IMR-90 (cell line): ENCODE results near the gene PSG1. TPM values are rescaled to one million over a fixed set of nuclear protein-coding genes. Genes with fewer than 3 reads are reported as not detected.
"Not testable (repeated sequence)": the region's sequence is repeated elsewhere in the genome, so short reads cannot be mapped to it uniquely, and the experiment has no call there.

ENCODE experiments used
- ATAC-seq: fragments of 200-7000 bp; cut with Tn5 transposase; 2 replicates; pipeline ENCODE4 v1.9.1; 2020; ENCODE audit warnings: low read depth, mild to moderate bottlenecking, moderate library complexity
- BruUV-seq: library from RNA; stranded (reverse); fragments of 400-500 nt; replicated peaks from 2 replicates; lab custom pipeline; 2021; lab: Mats Ljungman, UMichigan
- CTCF ChIA-PET: fragments of 300-600 bp; formaldehyde crosslinking; extraction: SDS; loops from one replicate; lab custom pipeline; 2021; ENCODE audit warnings: antibody characterized with exemption; lab: Yijun Ruan, JAX
- POLR2A ChIA-PET: fragments of 300-600 bp; sonication (Branson Sonifier 250); formaldehyde crosslinking; loops from one replicate; lab custom pipeline; 2022; ENCODE audit warnings: antibody characterized with exemption; ENCODE audit not compliant: unreplicated experiment; lab: Charles Lee
- DNase-seq: peaks from one replicate; pipeline ENCODE4 v3.0.0; 2013
- H2AFZ ChIP-seq: replicated peaks from 2 replicates; pipeline ENCODE3; 2013; ENCODE audit warnings: low read length, mild to moderate bottlenecking; ENCODE audit not compliant: poor library complexity
- H2AK5ac ChIP-seq: 2 replicates; pipeline ENCODE4 v1.6.1; 2013; ENCODE audit warnings: low read depth, low read length, inconsistent platforms
- H2AK9ac ChIP-seq: replicated peaks from 2 replicates; pipeline ENCODE3; 2013; ENCODE audit warnings: mild to moderate bottlenecking, low read depth, low read length, moderate library complexity; ENCODE audit not compliant: poor library complexity
- H2BK120ac ChIP-seq: 2 replicates; pipeline ENCODE4 v1.6.1; 2013; ENCODE audit warnings: low read depth, low read length, inconsistent platforms
- H2BK15ac ChIP-seq: 3 replicates; pipeline ENCODE4 v1.6.1; 2013; ENCODE audit warnings: low read depth, low read length, inconsistent platforms
- H2BK20ac ChIP-seq: 2 replicates; pipeline ENCODE4 v1.6.1; 2013; ENCODE audit warnings: low read depth, mild to moderate bottlenecking, inconsistent platforms, low read length, moderate library complexity
- H2BK5ac ChIP-seq: 2 replicates; pipeline ENCODE4 v1.6.1; 2013; ENCODE audit warnings: mild to moderate bottlenecking, low read depth, low read length, inconsistent platforms; ENCODE audit not compliant: poor library complexity, severe bottlenecking
- H3K14ac ChIP-seq: replicated peaks from 2 replicates; pipeline ENCODE4 v1.6.1; 2013; ENCODE audit warnings: low read depth, low read length, inconsistent platforms
- H3K18ac ChIP-seq: 2 replicates; pipeline ENCODE4 v1.6.1; 2013; ENCODE audit warnings: low read depth, low read length, control low read depth
- H3K23ac ChIP-seq: 2 replicates; pipeline ENCODE4 v1.6.1; 2013; ENCODE audit warnings: low read depth, low read length, inconsistent platforms
- H3K27ac ChIP-seq: 2 replicates; pipeline ENCODE4 v1.5.1; 2013; ENCODE audit warnings: mild to moderate bottlenecking, control low read depth, low read length; ENCODE audit not compliant: insufficient read depth
- H3K27me3 ChIP-seq: 2 replicates; pipeline ENCODE4 v1.6.1; 2013; ENCODE audit warnings: low read length; ENCODE audit not compliant: control insufficient read depth, insufficient read depth
- H3K36me3 ChIP-seq: 2 replicates; pipeline ENCODE4 v1.6.1; 2013; ENCODE audit warnings: low read length, mixed read lengths; ENCODE audit not compliant: control insufficient read depth, insufficient read depth
- H3K4ac ChIP-seq: 2 replicates; pipeline ENCODE4 v1.6.1; 2013; ENCODE audit warnings: low read depth, low read length, inconsistent platforms
- H3K4me1 ChIP-seq: 2 replicates; pipeline ENCODE4 v1.6.1; 2013; ENCODE audit warnings: low read length, mixed read lengths; ENCODE audit not compliant: control insufficient read depth, insufficient read depth
- H3K4me2 ChIP-seq: 2 replicates; pipeline ENCODE4 v1.6.1; 2013; ENCODE audit warnings: low read depth, mild to moderate bottlenecking, control low read depth, low read length, moderate library complexity
- H3K4me3 ChIP-seq: 2 replicates; pipeline ENCODE4 v1.5.1; 2013; ENCODE audit warnings: low read depth, mild to moderate bottlenecking, control low read depth, low read length, moderate library complexity; ENCODE audit not compliant: insufficient read depth
- H3K56ac ChIP-seq: 2 replicates; pipeline ENCODE4 v1.6.1; 2013; ENCODE audit warnings: low read length, inconsistent platforms; ENCODE audit not compliant: insufficient read depth; ENCODE audit errors: extremely low read depth
- H3K79me1 ChIP-seq, 2 experiments: 2 replicates each; pipeline ENCODE4 v1.6.1; 2013; ENCODE audit warnings: low read length in 2 of 2, inconsistent platforms in 1 of 2, low read depth in 1 of 2
- H3K9ac ChIP-seq: 2 replicates; pipeline ENCODE4 v1.6.1; 2013; ENCODE audit warnings: low read depth, low read length, control low read depth
- H3K9me1 ChIP-seq: 2 replicates; pipeline ENCODE4 v1.6.1; 2013; ENCODE audit warnings: low read length, inconsistent platforms; ENCODE audit not compliant: insufficient read depth
- H3K9me3 ChIP-seq: 2 replicates; pipeline ENCODE4 v1.6.1; 2013; ENCODE audit warnings: low read length; ENCODE audit not compliant: control insufficient read depth, insufficient read depth
- H4K20me1 ChIP-seq: 2 replicates; pipeline ENCODE4 v1.6.1; 2013; ENCODE audit warnings: low read length, inconsistent platforms; ENCODE audit not compliant: insufficient read depth
- H4K5ac ChIP-seq: 2 replicates; pipeline ENCODE4 v1.6.1; 2013; ENCODE audit warnings: mild to moderate bottlenecking, low read depth, low read length, control low read depth
- H4K8ac ChIP-seq, 2 experiments: 2 replicates each; pipeline ENCODE4 v1.6.1; 2013; ENCODE audit warnings: low read depth in 2 of 2, low read length in 2 of 2, control low read depth in 1 of 2, inconsistent platforms in 1 of 2
- H4K91ac ChIP-seq: 2 replicates; pipeline ENCODE4 v1.6.1; 2013; ENCODE audit warnings: low read depth, low read length, inconsistent platforms; ENCODE audit not compliant: insufficient read depth
- WGBS, 2 experiments: methylation state at CpG; one replicate each; pipeline versions ENCODE4 v1.1.5 to v1.1.7; 2013; ENCODE audit warnings: missing lambda C conversion rate in 2 of 2; ENCODE audit not compliant: insufficient read length in 1 of 2; ENCODE audit errors: extremely low coverage in 2 of 2; 5-methylcytosine and 5-hydroxymethylcytosine counted together
- dilution Hi-C: fragments of 300-500 bp; cut with HindIII; formaldehyde crosslinking; loops from one replicate; pipeline ENCODE4 v1.14.3; 2018; ENCODE audit warnings: low sequenced_read_pairs; ENCODE audit not compliant: unreplicated experiment
- in situ Hi-C: fragments of 300-500 bp; cut with MboI; formaldehyde crosslinking; loops from 3 replicates; pipeline ENCODE4 v1.14.3; 2019; ENCODE audit warnings: low sequenced_read_pairs, inconsistent platforms, mixed read lengths
- intact Hi-C: fragments of 100-400 bp; cut with micrococcal nuclease; formaldehyde crosslinking; loops from 2 replicates; pipeline ENCODE4 v1.10.0; 2022
- polyA plus RNA-seq, 3 experiments: library from polyadenylated mRNA; depleted of rRNA; stranded (reverse); fragments of >200 nt; gene quantifications; 2 replicates each; pipeline ENCODE4 v1.2.3, GENCODE V29; 2012; ENCODE audit warnings: low replicate concordance in 1 of 3
- total RNA-seq: library from RNA; depleted of rRNA; stranded (reverse); fragments of >200 nt; gene quantifications from 2 replicates; pipeline ENCODE4 v1.2.3, GENCODE V29; 2012

The PSG1 gene
- total and polyA plus RNA-seq, 2 of the 4 experiments (the other 2 are of a cell fraction): 0.90 to 2.5 TPM

DNA sequence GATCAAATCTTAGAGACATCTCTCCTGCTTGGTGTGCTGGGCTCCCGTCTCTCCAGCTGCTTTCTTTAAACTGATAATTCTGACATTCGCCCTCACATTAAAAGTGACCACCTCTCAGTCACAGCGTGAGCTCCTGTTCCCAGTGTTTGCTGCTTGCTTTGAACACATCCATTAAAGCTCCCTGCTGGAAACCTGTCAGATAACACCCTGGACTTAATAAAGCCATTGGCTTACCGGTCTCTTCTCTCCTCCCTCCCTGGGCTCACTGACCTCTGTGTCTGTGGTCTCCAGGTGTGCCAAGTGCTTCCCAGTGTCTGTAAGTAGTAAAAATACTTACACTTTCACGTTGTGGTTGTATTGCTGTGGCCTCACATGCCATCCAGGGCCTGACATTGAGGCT lies 2.5 kb upstream of the PSG1 start:
- H2BK5ac ChIP-seq, BruUV-seq, H3K36me3 ChIP-seq, H3K4me1 ChIP-seq, H4K20me1 ChIP-seq, in situ Hi-C loops, dilution Hi-C loops, H3K9me3 ChIP-seq, ATAC-seq, H2AK9ac ChIP-seq, DNase-seq, CTCF ChIA-PET, H3K4me2 ChIP-seq, H3K27ac ChIP-seq, H3K9ac ChIP-seq, H3K9me1 ChIP-seq, H3K79me1 ChIP-seq, H2AFZ ChIP-seq, H3K4me3 ChIP-seq, intact Hi-C loops, H3K56ac ChIP-seq, H3K27me3 ChIP-seq, POLR2A ChIA-PET: not testable (repeated sequence)
- Histone ChIP-seq H4K8ac (peak overlapping the region; percentile 65 to 72), H2AK5ac (peak overlapping the region; percentile 87), H4K5ac (peak overlapping the region; percentile 83; the same call in 1 of the 2 replicates), H3K23ac (0 out of 2 replicates have a peak overlapping the region, but pooled peaks have one; percentile 8), H3K18ac (peak overlapping the region; percentile 80; the same call in 1 of the 2 replicates), H3K14ac (peak overlapping the region; percentile 29; the same call in 1 of the 2 replicates), H4K91ac (peak overlapping the region; percentile 52), H2BK20ac (peak overlapping the region; percentile 61), H3K4ac (peak overlapping the region; percentile 37), H2BK120ac (peak overlapping the region; percentile 65), H2BK15ac (peak overlapping the region; percentile 79; the same call in 1 of the 3 replicates)
- WGBS, 2 experiments: 70% methylated on average over 3 of the region's 5 CpGs; no CpG with 5 or more reads in 1 of the 2 experiments
